ENCODE measurements around the gene REEP1.

- TF ChIP-seq CTCF (IDR thresholded peaks at IDR 0.05) (no peak), POLR2A (IDR thresholded peaks at IDR 0.05) (no peak)
Measured at GRCh38 chr2:86371527-86371926, 34.1 kb upstream of the REEP1 start.

Measured in testis (tissue), 2 donors.